ENCODE data around the gene HNF4A. TPM values are rescaled to one million over a fixed set of nuclear protein-coding genes. Genes with fewer than 3 reads are reported as not detected.
A peak's percentile ranks its signal among the peaks of the same experiment; 100 is the strongest.

The HNF4A gene
- total and polyA plus RNA-seq, 2 of the 13 experiments (the other 11 are each of a cell fraction or from before 2014, with no cell fraction given), result 80.9 to 169 TPM

- TF ChIP-seq STAT6 (CRISPR knock-in tag; IDR thresholded peaks at IDR 0.05; ENCODE audit: borderline replicate concordance) (peak; percentile 71; the same call in 1 of the 2 replicates), ZNF639 (CRISPR knock-in tag; conservative IDR thresholded peaks at IDR 0.05) (no peak; the same call in none of the 2 replicates), ZNF510 (CRISPR knock-in tag; IDR thresholded peaks at IDR 0.05; ENCODE audit: low read depth) (peak; percentile 73; the same call in 1 of the 2 replicates), GTF2F1 (IDR thresholded peaks at IDR 0.05; ENCODE audit: low read length) (no peak), HNF4A (CRISPR knock-in tag; IDR thresholded peaks at IDR 0.05) (no peak), PLSCR1 (CRISPR knock-in tag; IDR thresholded peaks at IDR 0.05; ENCODE audit: borderline replicate concordance) (0 out of 2 replicates have a peak, but pooled peaks have one; percentile 25), FOSL1 (CRISPR knock-in tag; IDR thresholded peaks at IDR 0.05; ENCODE audit: borderline replicate concordance) (peak; percentile 39; the same call in 1 of the 2 replicates), ATAD3A (CRISPR knock-in tag; IDR thresholded peaks at IDR 0.05) (no peak; the same call in 1 of the 2 replicates), ZMYM3 (CRISPR knock-in tag; IDR thresholded peaks at IDR 0.05) (peak; percentile 70; the same call in 1 of the 2 replicates), ZNF451 (CRISPR knock-in tag; IDR thresholded peaks at IDR 0.05) (peak; percentile 62), ARID2 (CRISPR knock-in tag; IDR thresholded peaks at IDR 0.05; ENCODE audit: borderline replicate concordance) (no peak; the same call in 1 of the 2 replicates), ZNF33A (CRISPR knock-in tag; IDR thresholded peaks at IDR 0.05; ENCODE audit: borderline replicate concordance) (no peak), YEATS4 (CRISPR knock-in tag; IDR thresholded peaks at IDR 0.05; ENCODE audit: borderline replicate concordance) (no peak), ZNF768 (CRISPR knock-in tag; IDR thresholded peaks at IDR 0.05) (0 out of 2 replicates have a peak, but pooled peaks have one; percentile 48), ZNF792 (CRISPR knock-in tag; IDR thresholded peaks at IDR 0.05) (peak; percentile 41), MXI1 (IDR thresholded peaks at IDR 0.05; ENCODE audit: borderline replicate concordance, low read depth, low read length) (no peak; the same call in 2 of the 3 replicates), CC2D1A (CRISPR knock-in tag; IDR thresholded peaks at IDR 0.05) (no peak), HOXA5 (CRISPR knock-in tag; IDR thresholded peaks at IDR 0.05) (no peak), ZNF781 (CRISPR knock-in tag; IDR thresholded peaks at IDR 0.05; ENCODE audit: borderline replicate concordance, not compliant biosample characterization) (no peak), ZNF547 (CRISPR knock-in tag; IDR thresholded peaks at IDR 0.05) (peak; percentile 38; the same call in 1 of the 2 replicates), ZNF329 (CRISPR knock-in tag; IDR thresholded peaks at IDR 0.05; ENCODE audit: low read depth) (peak; percentile 69; the same call in 1 of the 2 replicates), IKZF4 (CRISPR knock-in tag; IDR thresholded peaks at IDR 0.05; ENCODE audit: borderline replicate concordance, low read depth, not compliant biosample characterization) (no peak), ATF1 (CRISPR knock-in tag; IDR thresholded peaks at IDR 0.05) (no peak)
Observed at GRCh38 chr20:44400970-44401769, 45.7 kb downstream of the HNF4A start (continued).
